Measurements from ENCODE around the gene NHEJ1. TPM values are rescaled to one million over a fixed set of nuclear protein-coding genes. Genes with fewer than 3 reads are reported as not detected.

Gene NHEJ1
- total RNA-seq, 1 experiment from 2014 or later = 22.3 TPM

GRCh38 chr2:219206328-219207133, 45.9 kb upstream of the NHEJ1 start, which contains the start of gene ZFAND2B (continued):
- TF ChIP-seq ZNF219 (CRISPR knock-in tag; IDR thresholded peaks at IDR 0.05; ENCODE audit: borderline replicate concordance) (no peak), RORB (CRISPR knock-in tag; IDR thresholded peaks at IDR 0.05) (no peak), ZNF396 (CRISPR knock-in tag; IDR thresholded peaks at IDR 0.05; ENCODE audit: borderline replicate concordance) (no peak), FOXJ3 (CRISPR knock-in tag; IDR thresholded peaks at IDR 0.05; ENCODE audit: borderline replicate concordance) (no peak), NFYB (CRISPR knock-in tag; conservative IDR thresholded peaks at IDR 0.05; ENCODE audit: low read depth) (no peak), SP1 (CRISPR knock-in tag; conservative IDR thresholded peaks at IDR 0.05) (peak; percentile 40), ZBTB21 (CRISPR knock-in tag; IDR thresholded peaks at IDR 0.05; ENCODE audit: borderline replicate concordance) (0 out of 2 replicates have a peak, but pooled peaks have one; percentile 15), ZNF121 (CRISPR knock-in tag; IDR thresholded peaks at IDR 0.05) (no peak), TEAD1 (CRISPR knock-in tag; IDR thresholded peaks at IDR 0.05) (peak; percentile 68; the same call in 1 of the 2 replicates), HMGA2 (CRISPR knock-in tag; IDR thresholded peaks at IDR 0.05) (no peak), MAX (CRISPR knock-in tag; IDR thresholded peaks at IDR 0.05) (peak; percentile 59), SMAD4 (CRISPR knock-in tag; IDR thresholded peaks at IDR 0.05) (no peak), CTCF (IDR thresholded peaks at IDR 0.05) (no peak), ZNF263 (CRISPR knock-in tag; IDR thresholded peaks at IDR 0.05; ENCODE audit: low read depth) (no peak), ZNF423 (CRISPR knock-in tag; IDR thresholded peaks at IDR 0.05) (no peak), ZNF317 (CRISPR knock-in tag; IDR thresholded peaks at IDR 0.05; ENCODE audit: borderline replicate concordance, low read depth) (no peak), E2F5 (CRISPR knock-in tag; IDR thresholded peaks at IDR 0.05) (no peak; the same call in 1 of the 2 replicates), OVOL2 (CRISPR knock-in tag; IDR thresholded peaks at IDR 0.05; ENCODE audit: borderline replicate concordance) (no peak; the same call in 1 of the 2 replicates)
- TF ChIP-seq, protein P1, sequence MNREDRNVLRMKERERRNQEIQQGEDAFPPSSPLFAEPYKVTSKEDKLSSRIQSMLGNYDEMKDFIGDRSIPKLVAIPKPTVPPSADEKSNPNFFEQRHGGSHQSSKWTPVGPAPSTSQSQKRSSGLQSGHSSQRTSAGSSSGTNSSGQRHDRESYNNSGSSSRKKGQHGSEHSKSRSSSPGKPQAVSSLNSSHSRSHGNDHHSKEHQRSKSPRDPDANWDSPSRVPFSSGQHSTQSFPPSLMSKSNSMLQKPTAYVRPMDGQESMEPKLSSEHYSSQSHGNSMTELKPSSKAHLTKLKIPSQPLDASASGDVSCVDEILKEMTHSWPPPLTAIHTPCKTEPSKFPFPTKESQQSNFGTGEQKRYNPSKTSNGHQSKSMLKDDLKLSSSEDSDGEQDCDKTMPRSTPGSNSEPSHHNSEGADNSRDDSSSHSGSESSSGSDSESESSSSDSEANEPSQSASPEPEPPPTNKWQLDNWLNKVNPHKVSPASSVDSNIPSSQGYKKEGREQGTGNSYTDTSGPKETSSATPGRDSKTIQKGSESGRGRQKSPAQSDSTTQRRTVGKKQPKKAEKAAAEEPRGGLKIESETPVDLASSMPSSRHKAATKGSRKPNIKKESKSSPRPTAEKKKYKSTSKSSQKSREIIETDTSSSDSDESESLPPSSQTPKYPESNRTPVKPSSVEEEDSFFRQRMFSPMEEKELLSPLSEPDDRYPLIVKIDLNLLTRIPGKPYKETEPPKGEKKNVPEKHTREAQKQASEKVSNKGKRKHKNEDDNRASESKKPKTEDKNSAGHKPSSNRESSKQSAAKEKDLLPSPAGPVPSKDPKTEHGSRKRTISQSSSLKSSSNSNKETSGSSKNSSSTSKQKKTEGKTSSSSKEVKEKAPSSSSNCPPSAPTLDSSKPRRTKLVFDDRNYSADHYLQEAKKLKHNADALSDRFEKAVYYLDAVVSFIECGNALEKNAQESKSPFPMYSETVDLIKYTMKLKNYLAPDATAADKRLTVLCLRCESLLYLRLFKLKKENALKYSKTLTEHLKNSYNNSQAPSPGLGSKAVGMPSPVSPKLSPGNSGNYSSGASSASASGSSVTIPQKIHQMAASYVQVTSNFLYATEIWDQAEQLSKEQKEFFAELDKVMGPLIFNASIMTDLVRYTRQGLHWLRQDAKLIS (CRISPR knock-in tag; IDR thresholded peaks at IDR 0.05; ENCODE audit: borderline replicate concordance) = no peak
- TF ChIP-seq, protein P2, sequence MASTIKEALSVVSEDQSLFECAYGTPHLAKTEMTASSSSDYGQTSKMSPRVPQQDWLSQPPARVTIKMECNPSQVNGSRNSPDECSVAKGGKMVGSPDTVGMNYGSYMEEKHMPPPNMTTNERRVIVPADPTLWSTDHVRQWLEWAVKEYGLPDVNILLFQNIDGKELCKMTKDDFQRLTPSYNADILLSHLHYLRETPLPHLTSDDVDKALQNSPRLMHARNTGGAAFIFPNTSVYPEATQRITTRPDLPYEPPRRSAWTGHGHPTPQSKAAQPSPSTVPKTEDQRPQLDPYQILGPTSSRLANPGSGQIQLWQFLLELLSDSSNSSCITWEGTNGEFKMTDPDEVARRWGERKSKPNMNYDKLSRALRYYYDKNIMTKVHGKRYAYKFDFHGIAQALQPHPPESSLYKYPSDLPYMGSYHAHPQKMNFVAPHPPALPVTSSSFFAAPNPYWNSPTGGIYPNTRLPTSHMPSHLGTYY (CRISPR knock-in tag; IDR thresholded peaks at IDR 0.05) = 0 out of 2 replicates have a peak, but pooled peaks have one; percentile 11
- TF ChIP-seq, protein P3, sequence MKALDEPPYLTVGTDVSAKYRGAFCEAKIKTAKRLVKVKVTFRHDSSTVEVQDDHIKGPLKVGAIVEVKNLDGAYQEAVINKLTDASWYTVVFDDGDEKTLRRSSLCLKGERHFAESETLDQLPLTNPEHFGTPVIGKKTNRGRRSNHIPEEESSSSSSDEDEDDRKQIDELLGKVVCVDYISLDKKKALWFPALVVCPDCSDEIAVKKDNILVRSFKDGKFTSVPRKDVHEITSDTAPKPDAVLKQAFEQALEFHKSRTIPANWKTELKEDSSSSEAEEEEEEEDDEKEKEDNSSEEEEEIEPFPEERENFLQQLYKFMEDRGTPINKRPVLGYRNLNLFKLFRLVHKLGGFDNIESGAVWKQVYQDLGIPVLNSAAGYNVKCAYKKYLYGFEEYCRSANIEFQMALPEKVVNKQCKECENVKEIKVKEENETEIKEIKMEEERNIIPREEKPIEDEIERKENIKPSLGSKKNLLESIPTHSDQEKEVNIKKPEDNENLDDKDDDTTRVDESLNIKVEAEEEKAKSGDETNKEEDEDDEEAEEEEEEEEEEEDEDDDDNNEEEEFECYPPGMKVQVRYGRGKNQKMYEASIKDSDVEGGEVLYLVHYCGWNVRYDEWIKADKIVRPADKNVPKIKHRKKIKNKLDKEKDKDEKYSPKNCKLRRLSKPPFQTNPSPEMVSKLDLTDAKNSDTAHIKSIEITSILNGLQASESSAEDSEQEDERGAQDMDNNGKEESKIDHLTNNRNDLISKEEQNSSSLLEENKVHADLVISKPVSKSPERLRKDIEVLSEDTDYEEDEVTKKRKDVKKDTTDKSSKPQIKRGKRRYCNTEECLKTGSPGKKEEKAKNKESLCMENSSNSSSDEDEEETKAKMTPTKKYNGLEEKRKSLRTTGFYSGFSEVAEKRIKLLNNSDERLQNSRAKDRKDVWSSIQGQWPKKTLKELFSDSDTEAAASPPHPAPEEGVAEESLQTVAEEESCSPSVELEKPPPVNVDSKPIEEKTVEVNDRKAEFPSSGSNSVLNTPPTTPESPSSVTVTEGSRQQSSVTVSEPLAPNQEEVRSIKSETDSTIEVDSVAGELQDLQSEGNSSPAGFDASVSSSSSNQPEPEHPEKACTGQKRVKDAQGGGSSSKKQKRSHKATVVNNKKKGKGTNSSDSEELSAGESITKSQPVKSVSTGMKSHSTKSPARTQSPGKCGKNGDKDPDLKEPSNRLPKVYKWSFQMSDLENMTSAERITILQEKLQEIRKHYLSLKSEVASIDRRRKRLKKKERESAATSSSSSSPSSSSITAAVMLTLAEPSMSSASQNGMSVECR (CRISPR knock-in tag; IDR thresholded peaks at IDR 0.05; ENCODE audit: borderline replicate concordance) = 0 out of 2 replicates have a peak, but pooled peaks have one; percentile 80
- TF ChIP-seq, protein P4, sequence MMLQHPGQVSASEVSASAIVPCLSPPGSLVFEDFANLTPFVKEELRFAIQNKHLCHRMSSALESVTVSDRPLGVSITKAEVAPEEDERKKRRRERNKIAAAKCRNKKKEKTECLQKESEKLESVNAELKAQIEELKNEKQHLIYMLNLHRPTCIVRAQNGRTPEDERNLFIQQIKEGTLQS (CRISPR knock-in tag; conservative IDR thresholded peaks at IDR 0.05) = no peak
- TF ChIP-seq, protein P5, sequence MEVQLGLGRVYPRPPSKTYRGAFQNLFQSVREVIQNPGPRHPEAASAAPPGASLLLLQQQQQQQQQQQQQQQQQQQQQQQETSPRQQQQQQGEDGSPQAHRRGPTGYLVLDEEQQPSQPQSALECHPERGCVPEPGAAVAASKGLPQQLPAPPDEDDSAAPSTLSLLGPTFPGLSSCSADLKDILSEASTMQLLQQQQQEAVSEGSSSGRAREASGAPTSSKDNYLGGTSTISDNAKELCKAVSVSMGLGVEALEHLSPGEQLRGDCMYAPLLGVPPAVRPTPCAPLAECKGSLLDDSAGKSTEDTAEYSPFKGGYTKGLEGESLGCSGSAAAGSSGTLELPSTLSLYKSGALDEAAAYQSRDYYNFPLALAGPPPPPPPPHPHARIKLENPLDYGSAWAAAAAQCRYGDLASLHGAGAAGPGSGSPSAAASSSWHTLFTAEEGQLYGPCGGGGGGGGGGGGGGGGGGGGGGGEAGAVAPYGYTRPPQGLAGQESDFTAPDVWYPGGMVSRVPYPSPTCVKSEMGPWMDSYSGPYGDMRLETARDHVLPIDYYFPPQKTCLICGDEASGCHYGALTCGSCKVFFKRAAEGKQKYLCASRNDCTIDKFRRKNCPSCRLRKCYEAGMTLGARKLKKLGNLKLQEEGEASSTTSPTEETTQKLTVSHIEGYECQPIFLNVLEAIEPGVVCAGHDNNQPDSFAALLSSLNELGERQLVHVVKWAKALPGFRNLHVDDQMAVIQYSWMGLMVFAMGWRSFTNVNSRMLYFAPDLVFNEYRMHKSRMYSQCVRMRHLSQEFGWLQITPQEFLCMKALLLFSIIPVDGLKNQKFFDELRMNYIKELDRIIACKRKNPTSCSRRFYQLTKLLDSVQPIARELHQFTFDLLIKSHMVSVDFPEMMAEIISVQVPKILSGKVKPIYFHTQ (CRISPR knock-in tag; IDR thresholded peaks at IDR 0.05) = no peak
